22Rv1 (cell line): ENCODE measurements around the gene GPHB5.

Source experiments
- H3K27ac ChIP-seq: fragments of 450-650 bp; 2 replicates; pipeline ENCODE4 v1.5.1; 2017
- ZFX ChIP-seq: fragments of 450-650 bp; IDR thresholded peaks from 2 replicates; pipeline ENCODE4 v1.6.1; 2017; ENCODE audit warnings: antibody characterized with exemption, borderline replicate concordance
- TF ChIP-seq, protein P1 (sequence below): fragments of 450-650 bp; IDR thresholded peaks from 2 replicates; pipeline ENCODE4 v1.5.1; 2017; ENCODE audit warnings: mild to moderate bottlenecking

GPHB5 gene, protein sequence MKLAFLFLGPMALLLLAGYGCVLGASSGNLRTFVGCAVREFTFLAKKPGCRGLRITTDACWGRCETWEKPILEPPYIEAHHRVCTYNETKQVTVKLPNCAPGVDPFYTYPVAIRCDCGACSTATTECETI

DNA sequence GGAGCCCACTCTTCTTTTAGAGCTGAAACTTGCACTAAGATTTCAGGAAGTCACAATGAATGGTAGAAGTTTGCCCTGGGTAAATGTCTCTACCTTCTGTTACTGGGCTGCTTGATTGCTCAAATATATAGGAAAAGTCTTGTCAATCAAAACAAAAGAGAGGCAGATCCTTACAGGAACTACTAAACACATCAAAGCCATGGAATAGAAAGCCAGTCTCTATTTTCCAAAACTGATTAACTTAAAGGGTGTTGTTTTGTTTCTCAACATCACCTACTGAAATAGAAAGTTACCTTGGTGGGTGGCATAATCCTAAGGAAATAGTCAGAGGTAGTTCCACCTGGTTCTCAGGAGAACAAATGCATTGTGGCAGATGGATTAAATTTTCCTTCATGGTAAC lies at the start of gene GPHB5:
Gene GPHB5, minus strand, starts transcription at position 101 of the 400 bp plus-strand sequence. CDS start 1,086 bp downstream, outside the sequence.
- no peak for TF ChIP-seq ZFX
- TF ChIP-seq, protein P1, sequence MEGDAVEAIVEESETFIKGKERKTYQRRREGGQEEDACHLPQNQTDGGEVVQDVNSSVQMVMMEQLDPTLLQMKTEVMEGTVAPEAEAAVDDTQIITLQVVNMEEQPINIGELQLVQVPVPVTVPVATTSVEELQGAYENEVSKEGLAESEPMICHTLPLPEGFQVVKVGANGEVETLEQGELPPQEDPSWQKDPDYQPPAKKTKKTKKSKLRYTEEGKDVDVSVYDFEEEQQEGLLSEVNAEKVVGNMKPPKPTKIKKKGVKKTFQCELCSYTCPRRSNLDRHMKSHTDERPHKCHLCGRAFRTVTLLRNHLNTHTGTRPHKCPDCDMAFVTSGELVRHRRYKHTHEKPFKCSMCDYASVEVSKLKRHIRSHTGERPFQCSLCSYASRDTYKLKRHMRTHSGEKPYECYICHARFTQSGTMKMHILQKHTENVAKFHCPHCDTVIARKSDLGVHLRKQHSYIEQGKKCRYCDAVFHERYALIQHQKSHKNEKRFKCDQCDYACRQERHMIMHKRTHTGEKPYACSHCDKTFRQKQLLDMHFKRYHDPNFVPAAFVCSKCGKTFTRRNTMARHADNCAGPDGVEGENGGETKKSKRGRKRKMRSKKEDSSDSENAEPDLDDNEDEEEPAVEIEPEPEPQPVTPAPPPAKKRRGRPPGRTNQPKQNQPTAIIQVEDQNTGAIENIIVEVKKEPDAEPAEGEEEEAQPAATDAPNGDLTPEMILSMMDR: no peak
- no peak within 1 kb of the TSS for H3K27ac ChIP-seq

DNA sequence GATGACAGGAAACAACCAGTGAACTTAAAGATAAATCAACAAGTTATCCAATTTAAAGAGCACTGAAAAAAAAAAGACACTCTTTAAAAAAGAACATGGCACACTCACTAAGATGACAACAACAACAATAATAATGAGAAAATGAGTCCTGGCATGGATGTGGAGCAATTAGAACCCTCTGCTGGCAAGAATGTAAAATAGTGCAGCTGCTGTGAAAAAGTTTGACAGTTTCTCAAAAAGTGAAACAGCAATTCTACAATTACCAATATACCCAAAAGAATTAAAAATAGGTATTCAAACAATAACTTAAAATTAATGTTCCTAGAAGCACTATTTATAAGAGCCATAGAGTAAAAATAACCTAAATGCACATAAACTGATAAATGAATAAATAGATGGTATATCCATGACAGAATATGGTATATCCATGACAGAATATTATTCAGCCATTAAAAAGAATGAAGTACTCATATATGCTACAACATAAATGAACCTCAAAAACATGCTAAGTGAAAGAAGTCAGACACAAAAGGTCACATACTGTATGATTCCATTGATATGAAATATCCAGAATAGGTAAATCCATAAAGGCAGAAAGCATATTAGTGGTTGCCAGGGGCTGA lies 49.1 kb upstream of the GPHB5 start:
- TF ChIP-seq ZFX: no peak
- TF ChIP-seq, protein P1: no peak
- H3K27ac ChIP-seq: no peak overlapping the region

DNA sequence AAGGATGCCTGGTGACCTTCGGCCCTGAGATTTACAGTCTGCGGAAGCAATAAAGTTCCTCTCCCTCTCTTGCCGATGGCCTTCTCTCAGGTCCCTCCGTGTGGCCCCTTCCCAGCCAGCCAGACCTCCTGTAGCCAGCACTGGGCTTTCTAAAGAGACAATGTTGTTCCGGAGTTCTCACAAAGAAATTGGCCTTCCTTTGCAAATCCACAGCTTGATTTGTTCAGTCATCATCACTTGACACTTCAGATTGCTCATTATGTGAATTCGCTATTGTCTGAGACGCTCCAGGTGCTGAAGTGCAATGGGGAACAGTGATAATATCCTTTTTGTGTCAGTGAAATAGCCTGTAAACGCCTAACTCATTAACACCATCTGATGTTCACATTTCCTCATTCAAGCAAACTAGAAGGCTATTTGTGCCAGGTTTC lies 43.7 kb upstream of the GPHB5 start:
- TF ChIP-seq, protein P1: no peak
- no peak for TF ChIP-seq ZFX
- H3K27ac ChIP-seq: no peak overlapping the region

DNA sequence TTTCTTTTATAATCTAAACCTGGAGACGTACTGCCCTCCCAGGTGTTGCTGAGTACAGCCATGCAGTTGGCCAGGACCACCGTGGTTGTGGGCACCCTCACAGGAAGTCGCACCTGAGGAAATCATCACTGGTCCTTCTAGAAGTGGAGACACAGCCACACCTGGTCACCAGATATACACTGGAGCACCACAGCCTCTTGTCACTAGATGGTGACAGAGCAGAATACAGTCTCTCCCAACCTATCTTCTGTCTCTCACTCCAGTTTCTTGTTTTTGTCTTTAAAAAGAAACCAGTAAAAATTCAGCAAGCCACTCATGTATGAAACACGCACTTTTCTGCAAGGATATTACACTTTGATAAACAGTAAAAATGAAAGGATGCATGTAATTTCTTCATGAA lies 43.1 kb upstream of the GPHB5 start:
- TF ChIP-seq, protein P1: no peak
- no peak for TF ChIP-seq ZFX

DNA sequence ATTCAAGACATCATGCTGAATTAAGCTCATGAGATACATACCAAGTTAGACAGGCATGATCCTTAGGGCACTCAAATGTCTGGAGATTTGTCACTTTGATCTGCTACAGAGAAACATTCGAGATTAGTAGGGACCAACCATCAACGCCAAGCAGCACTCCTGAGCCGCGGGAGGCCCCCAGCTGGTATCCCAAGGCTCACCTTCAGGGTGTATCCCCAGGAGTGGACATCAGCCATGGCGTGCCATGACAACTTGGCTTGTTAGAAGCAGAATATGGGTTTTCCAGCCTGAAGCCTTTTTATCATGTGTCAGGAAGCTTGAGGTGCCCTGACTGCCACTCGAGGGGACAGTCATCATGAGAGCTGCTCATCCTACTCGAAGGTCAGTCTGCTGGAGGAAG lies 39.1 kb upstream of the GPHB5 start:
- TF ChIP-seq, protein P1: no peak
- TF ChIP-seq ZFX: no peak
- no peak overlapping the region for H3K27ac ChIP-seq

More for the DNA sequence above, 43.1 kb upstream of the GPHB5 start:
- no peak overlapping the region for H3K27ac ChIP-seq

DNA sequence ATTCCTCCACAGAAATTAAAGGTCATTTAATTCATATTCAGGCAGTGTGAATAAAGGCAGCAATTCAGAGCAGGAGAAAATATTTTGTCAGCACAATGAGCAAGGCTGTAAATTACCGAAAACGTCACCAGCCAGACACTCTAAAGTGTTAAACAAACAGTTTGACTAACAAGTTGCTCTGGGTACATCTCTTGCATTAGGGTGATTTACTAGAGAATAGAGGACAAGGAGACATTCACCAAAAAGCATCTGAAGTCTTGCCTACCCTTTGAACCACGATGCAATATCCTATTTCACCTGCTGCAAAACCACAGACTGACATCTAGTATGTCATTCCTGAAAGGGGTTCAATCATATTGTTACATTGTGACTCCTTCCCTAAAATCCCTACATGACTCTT lies 27.1 kb upstream of the GPHB5 start:
- no peak overlapping the region for H3K27ac ChIP-seq
- TF ChIP-seq ZFX: no peak
- TF ChIP-seq, protein P1: no peak

DNA sequence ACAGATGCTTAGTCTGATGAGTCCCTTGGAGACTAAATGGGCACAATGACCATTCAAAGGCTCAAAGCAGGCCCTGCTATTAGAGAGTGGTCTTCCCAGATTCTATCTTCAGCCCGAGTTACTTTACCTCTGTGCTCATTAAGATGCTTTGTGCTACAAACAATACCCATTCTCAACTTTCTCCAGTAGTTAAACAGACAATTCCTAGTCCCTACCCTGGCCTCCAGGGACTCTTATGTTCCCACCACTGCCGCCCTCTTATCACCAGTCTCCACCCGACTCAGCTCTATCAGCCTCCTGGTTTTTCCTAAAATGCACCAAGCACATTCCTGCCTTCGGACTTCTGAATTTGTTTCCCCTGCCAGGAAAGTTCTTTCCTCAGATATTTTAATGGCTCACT lies 25.6 kb upstream of the GPHB5 start:
- no peak for TF ChIP-seq ZFX
- TF ChIP-seq, protein P1: no peak
- no peak overlapping the region for H3K27ac ChIP-seq
